ENCODE data around the gene CDK19. TPM values are rescaled to one million over a fixed set of nuclear protein-coding genes. Genes with fewer than 3 reads are reported as not detected.

Gene CDK19
- total and polyA plus RNA-seq, 2 of the 13 experiments (the other 11 are each of a cell fraction or from before 2014, with no cell fraction given): 13.4 to 27.0 TPM

DNA sequence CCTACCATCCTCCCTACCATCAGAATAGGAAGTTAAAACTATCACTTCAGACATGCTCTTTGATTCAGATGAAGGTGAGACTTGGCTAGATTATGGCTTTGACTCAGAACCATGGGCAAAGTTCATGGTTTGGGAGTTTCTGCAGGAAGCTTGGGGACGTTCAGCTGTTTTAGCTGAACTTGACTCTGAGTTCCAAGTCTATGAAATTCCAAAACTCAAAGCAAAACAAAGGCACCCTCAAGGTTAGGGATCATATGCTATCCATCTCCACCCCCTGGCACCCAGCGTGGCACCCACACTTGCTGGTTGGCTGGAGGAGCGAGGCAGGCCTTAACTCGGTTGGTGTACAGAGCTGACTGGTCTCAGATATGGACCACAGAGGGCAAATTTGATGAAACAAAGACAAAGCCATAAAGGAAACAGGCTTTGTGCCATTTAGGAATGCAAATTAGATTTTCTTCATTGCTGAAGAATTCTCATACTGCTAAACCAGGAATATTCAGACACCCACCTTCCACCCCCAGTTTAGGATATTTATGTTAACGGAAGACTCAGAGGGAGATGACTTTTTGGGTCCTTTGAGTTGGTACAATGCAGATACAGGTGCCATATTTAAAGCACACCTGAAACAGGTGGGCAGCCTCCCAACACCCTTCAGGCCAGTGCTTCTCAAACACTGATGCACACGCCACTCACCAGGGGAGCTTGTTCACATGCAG, 250.4 kb downstream of the CDK19 start (continued):
- TF ChIP-seq RBFOX2 (IDR thresholded peaks at IDR 0.05; ENCODE audit: low read depth, low read length): peak; percentile 65
- peak; percentile 59 for TF ChIP-seq HNF4A (CRISPR knock-in tag; IDR thresholded peaks at IDR 0.05)
- TF ChIP-seq, protein P1, sequence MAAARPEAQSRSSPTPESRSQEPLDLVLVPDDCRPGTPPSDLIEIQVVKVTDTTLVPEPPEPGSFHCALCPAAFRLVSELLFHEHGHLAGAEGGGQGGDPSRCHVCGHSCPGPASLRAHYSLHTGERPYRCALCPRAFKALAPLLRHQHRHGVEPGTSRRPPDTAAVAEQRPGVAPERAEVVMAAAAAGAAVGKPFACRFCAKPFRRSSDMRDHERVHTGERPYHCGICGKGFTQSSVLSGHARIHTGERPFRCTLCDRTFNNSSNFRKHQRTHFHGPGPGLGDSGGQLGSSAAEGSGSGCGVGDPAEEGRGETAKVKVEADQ (CRISPR knock-in tag; IDR thresholded peaks at IDR 0.05; ENCODE audit: borderline replicate concordance): 0 out of 2 replicates have a peak, but pooled peaks have one; percentile 5
- TF ChIP-seq ZNF616 (CRISPR knock-in tag; IDR thresholded peaks at IDR 0.05; ENCODE audit: low read depth): no peak
- peak; percentile 66 for TF ChIP-seq MED1 (CRISPR knock-in tag; IDR thresholded peaks at IDR 0.05)
- TF ChIP-seq, protein P2, sequence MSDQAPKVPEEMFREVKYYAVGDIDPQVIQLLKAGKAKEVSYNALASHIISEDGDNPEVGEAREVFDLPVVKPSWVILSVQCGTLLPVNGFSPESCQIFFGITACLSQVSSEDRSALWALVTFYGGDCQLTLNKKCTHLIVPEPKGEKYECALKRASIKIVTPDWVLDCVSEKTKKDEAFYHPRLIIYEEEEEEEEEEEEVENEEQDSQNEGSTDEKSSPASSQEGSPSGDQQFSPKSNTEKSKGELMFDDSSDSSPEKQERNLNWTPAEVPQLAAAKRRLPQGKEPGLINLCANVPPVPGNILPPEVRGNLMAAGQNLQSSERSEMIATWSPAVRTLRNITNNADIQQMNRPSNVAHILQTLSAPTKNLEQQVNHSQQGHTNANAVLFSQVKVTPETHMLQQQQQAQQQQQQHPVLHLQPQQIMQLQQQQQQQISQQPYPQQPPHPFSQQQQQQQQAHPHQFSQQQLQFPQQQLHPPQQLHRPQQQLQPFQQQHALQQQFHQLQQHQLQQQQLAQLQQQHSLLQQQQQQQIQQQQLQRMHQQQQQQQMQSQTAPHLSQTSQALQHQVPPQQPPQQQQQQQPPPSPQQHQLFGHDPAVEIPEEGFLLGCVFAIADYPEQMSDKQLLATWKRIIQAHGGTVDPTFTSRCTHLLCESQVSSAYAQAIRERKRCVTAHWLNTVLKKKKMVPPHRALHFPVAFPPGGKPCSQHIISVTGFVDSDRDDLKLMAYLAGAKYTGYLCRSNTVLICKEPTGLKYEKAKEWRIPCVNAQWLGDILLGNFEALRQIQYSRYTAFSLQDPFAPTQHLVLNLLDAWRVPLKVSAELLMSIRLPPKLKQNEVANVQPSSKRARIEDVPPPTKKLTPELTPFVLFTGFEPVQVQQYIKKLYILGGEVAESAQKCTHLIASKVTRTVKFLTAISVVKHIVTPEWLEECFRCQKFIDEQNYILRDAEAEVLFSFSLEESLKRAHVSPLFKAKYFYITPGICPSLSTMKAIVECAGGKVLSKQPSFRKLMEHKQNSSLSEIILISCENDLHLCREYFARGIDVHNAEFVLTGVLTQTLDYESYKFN (CRISPR knock-in tag; conservative IDR thresholded peaks at IDR 0.05): 0 out of 2 replicates have a peak, but pooled peaks have one; percentile 40
- peak; percentile 16; the same call in 1 of the 2 replicates for TF ChIP-seq BCL6 (CRISPR knock-in tag; IDR thresholded peaks at IDR 0.05)
- peak; percentile 58; the same call in 1 of the 2 replicates for TF ChIP-seq HNRNPL (IDR thresholded peaks at IDR 0.05; ENCODE audit: low read depth, low read length)
- TF ChIP-seq, protein P3, sequence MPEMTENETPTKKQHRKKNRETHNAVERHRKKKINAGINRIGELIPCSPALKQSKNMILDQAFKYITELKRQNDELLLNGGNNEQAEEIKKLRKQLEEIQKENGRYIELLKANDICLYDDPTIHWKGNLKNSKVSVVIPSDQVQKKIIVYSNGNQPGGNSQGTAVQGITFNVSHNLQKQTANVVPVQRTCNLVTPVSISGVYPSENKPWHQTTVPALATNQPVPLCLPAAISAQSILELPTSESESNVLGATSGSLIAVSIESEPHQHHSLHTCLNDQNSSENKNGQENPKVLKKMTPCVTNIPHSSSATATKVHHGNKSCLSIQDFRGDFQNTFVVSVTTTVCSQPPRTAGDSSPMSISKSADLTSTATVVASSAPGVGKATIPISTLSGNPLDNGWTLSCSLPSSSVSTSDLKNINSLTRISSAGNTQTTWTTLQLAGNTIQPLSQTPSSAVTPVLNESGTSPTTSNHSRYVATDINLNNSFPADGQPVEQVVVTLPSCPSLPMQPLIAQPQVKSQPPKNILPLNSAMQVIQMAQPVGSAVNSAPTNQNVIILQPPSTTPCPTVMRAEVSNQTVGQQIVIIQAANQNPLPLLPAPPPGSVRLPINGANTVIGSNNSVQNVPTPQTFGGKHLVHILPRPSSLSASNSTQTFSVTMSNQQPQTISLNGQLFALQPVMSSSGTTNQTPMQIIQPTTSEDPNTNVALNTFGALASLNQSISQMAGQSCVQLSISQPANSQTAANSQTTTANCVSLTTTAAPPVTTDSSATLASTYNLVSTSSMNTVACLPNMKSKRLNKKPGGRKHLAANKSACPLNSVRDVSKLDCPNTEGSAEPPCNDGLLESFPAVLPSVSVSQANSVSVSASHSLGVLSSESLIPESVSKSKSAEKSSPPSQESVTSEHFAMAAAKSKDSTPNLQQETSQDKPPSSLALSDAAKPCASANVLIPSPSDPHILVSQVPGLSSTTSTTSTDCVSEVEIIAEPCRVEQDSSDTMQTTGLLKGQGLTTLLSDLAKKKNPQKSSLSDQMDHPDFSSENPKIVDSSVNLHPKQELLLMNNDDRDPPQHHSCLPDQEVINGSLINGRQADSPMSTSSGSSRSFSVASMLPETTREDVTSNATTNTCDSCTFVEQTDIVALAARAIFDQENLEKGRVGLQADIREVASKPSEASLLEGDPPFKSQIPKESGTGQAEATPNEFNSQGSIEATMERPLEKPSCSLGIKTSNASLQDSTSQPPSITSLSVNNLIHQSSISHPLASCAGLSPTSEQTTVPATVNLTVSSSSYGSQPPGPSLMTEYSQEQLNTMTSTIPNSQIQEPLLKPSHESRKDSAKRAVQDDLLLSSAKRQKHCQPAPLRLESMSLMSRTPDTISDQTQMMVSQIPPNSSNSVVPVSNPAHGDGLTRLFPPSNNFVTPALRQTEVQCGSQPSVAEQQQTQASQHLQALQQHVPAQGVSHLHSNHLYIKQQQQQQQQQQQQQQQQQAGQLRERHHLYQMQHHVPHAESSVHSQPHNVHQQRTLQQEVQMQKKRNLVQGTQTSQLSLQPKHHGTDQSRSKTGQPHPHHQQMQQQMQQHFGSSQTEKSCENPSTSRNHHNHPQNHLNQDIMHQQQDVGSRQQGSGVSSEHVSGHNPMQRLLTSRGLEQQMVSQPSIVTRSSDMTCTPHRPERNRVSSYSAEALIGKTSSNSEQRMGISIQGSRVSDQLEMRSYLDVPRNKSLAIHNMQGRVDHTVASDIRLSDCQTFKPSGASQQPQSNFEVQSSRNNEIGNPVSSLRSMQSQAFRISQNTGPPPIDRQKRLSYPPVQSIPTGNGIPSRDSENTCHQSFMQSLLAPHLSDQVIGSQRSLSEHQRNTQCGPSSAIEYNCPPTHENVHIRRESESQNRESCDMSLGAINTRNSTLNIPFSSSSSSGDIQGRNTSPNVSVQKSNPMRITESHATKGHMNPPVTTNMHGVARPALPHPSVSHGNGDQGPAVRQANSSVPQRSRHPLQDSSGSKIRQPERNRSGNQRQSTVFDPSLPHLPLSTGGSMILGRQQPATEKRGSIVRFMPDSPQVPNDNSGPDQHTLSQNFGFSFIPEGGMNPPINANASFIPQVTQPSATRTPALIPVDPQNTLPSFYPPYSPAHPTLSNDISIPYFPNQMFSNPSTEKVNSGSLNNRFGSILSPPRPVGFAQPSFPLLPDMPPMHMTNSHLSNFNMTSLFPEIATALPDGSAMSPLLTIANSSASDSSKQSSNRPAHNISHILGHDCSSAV (CRISPR knock-in tag; IDR thresholded peaks at IDR 0.05; ENCODE audit: borderline replicate concordance): no peak
- TF ChIP-seq, protein P4, sequence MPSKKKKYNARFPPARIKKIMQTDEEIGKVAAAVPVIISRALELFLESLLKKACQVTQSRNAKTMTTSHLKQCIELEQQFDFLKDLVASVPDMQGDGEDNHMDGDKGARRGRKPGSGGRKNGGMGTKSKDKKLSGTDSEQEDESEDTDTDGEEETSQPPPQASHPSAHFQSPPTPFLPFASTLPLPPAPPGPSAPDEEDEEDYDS (CRISPR knock-in tag; IDR thresholded peaks at IDR 0.05): peak; percentile 22; the same call in 1 of the 2 replicates
- TF ChIP-seq FOXP1 (IDR thresholded peaks at IDR 0.05): no peak
- 0 out of 2 replicates have a peak, but pooled peaks have one; percentile 5 for TF ChIP-seq FOXP1 (CRISPR knock-in tag; IDR thresholded peaks at IDR 0.05)
- TF ChIP-seq, protein P5, sequence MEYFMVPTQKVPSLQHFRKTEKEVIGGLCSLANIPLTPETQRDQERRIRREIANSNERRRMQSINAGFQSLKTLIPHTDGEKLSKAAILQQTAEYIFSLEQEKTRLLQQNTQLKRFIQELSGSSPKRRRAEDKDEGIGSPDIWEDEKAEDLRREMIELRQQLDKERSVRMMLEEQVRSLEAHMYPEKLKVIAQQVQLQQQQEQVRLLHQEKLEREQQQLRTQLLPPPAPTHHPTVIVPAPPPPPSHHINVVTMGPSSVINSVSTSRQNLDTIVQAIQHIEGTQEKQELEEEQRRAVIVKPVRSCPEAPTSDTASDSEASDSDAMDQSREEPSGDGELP (IDR thresholded peaks at IDR 0.05; ENCODE audit: borderline replicate concordance, low read depth): peak; percentile 88
- TF ChIP-seq CBX1 (IDR thresholded peaks at IDR 0.05; ENCODE audit: low read depth): no peak
- TF ChIP-seq ZFP90 (CRISPR knock-in tag; IDR thresholded peaks at IDR 0.05; ENCODE audit: borderline replicate concordance): no peak

Measured in HepG2 (cell line).